CD14-positive monocyte (primary cell): Measurements from ENCODE around the gene NFKBIZ. TPM values are rescaled to one million over a fixed set of nuclear protein-coding genes. Genes with fewer than 3 reads are reported as not detected.

Experiments
- polyA plus RNA-seq, 3 donors: library from polyadenylated mRNA; depleted of rRNA in 1 of 3; unstranded in 2 of 3; stranded (reverse) in 1 of 3; fragments of 300-500 nt in 2 of 3; fragments of >200 nt in 1 of 3; fragmentation: Illumina TruSeq in 2 of 3; gene quantifications; 1 replicate in 2 of 3; 2 replicates in 1 of 3; pipeline ENCODE4 v1.2.3, GENCODE V29; 2012 to 2021

The NFKBIZ gene
- polyA plus RNA-seq, 3 donors: 71.0 to 592 (median 84.9) TPM

Other genes with a start within 250 kb of the NFKBIZ start
- gene ZBTB11, start 172.4 kb upstream of the NFKBIZ start, polyA plus RNA-seq: 10 to 100 TPM in 1 of 3 donors, 1 to 10 TPM in 2; 5.1 to 20.2 (median 6.8) TPM
- 100 to 1,000 TPM; 445 to 996 (median 586) TPM for gene RPL24, start 162.8 kb upstream of the NFKBIZ start, polyA plus RNA-seq
- gene CEP97, start 124.9 kb upstream of the NFKBIZ start, polyA plus RNA-seq: 1 to 10 TPM in 2 of 3 donors, under 1 TPM in 1; 0.79 to 1.7 (median 1.5) TPM
- 10 to 100 TPM; 14.6 to 35.8 (median 19.8) TPM for gene NXPE3, start 70.3 kb upstream of the NFKBIZ start, polyA plus RNA-seq